H1 (cell line): ENCODE measurements around the gene HEATR5A. TPM values are rescaled to one million over a fixed set of nuclear protein-coding genes. Genes with fewer than 3 reads are reported as not detected.

Source experiments
- CTCF ChIA-PET: fragments of 300-600 bp; sonication (Branson Sonifier 250); formaldehyde crosslinking; loops from one replicate; lab custom pipeline; 2021; ENCODE audit not compliant: partially characterized antibody; lab: Charles Lee
- POLR2A ChIA-PET: fragments of 300-600 bp; sonication (Branson Sonifier 250); formaldehyde crosslinking; loops from one replicate; lab custom pipeline; 2021; ENCODE audit warnings: inconsistent platforms; ENCODE audit not compliant: partially characterized antibody; lab: Charles Lee
- DNase-seq, 2 experiments: peaks; one replicate each; pipeline versions ENCODE4 v3.0.0 to v3.0.0-alpha.2; 2010 to 2022; ENCODE audit warnings: low spot score in 2 of 2, low read depth in 1 of 2, mixed read lengths in 1 of 2
- FAIRE-seq: peaks from 2 replicates; lab custom pipeline; 2011; peaks lifted over from hg19 to GRCh38; lab: Jason Lieb, UNC
- H2AFZ ChIP-seq: 2 replicates; pipeline ENCODE4 v1.8.1; 2012; ENCODE audit warnings: low read length, inconsistent platforms
- H2AK5ac ChIP-seq: 2 replicates; pipeline ENCODE4 v1.6.1; 2013; ENCODE audit warnings: low read depth, low read length
- H2BK120ac ChIP-seq: replicated peaks from 2 replicates; pipeline ENCODE3; 2013; ENCODE audit warnings: low read depth, low read length, inconsistent platforms
- H2BK12ac ChIP-seq: 2 replicates; pipeline ENCODE4 v1.6.1; 2013; ENCODE audit warnings: low read depth, low read length
- H2BK15ac ChIP-seq: 2 replicates; pipeline ENCODE4 v1.6.1; 2013; ENCODE audit warnings: low read length
- H2BK20ac ChIP-seq: 2 replicates; pipeline ENCODE4 v1.6.1; 2013; ENCODE audit warnings: low read length
- H2BK5ac ChIP-seq: 2 replicates; pipeline ENCODE4 v1.6.1; 2013; ENCODE audit warnings: low read depth, low read length
- H3K14ac ChIP-seq: 2 replicates; pipeline ENCODE4 v1.6.1; 2013; ENCODE audit warnings: inconsistent platforms; ENCODE audit not compliant: insufficient read length
- H3K18ac ChIP-seq: 2 replicates; pipeline ENCODE4 v1.6.1; 2013; ENCODE audit warnings: low read length; ENCODE audit errors: extremely low read depth
- H3K23ac ChIP-seq: 2 replicates; pipeline ENCODE4 v1.6.1; 2013; ENCODE audit warnings: inconsistent platforms; ENCODE audit not compliant: insufficient read length
- H3K23me2 ChIP-seq: 2 replicates; pipeline ENCODE4 v1.6.1; 2013; ENCODE audit warnings: low read depth, low read length
- H3K27ac ChIP-seq: 2 replicates; pipeline ENCODE4 v1.6.1; 2011; ENCODE audit warnings: low read depth, low read length, inconsistent platforms
- H3K27me3 ChIP-seq, 4 experiments: replicated peaks in 1 of 4; 1 replicate in 1 of 4; 2 replicates in 3 of 4; pipeline versions ENCODE4 v1.6.1 to v1.8.1; 2011 to 2013; ENCODE audit warnings: low read length in 3 of 4, mild to moderate bottlenecking in 3 of 4, inconsistent platforms in 2 of 4, mixed read lengths in 2 of 4, moderate library complexity in 1 of 4; ENCODE audit not compliant: control insufficient read depth in 3 of 4, insufficient read depth in 3 of 4; ENCODE audit errors: extremely low read depth in 1 of 4
- H3K36me3 ChIP-seq, 4 experiments: 2 replicates each; pipeline versions ENCODE4 v1.6.1 to v1.8.1; 2011 to 2013; ENCODE audit warnings: mild to moderate bottlenecking in 4 of 4, low read length in 3 of 4, moderate library complexity in 2 of 4, control low read depth in 1 of 4, inconsistent platforms in 1 of 4; ENCODE audit not compliant: insufficient read depth in 4 of 4, control insufficient read depth in 2 of 4
- H3K4ac ChIP-seq: replicated peaks from 2 replicates; pipeline ENCODE3; 2013; ENCODE audit warnings: low read length, low read depth, mixed read lengths, inconsistent platforms; ENCODE audit not compliant: insufficient read length
- H3K4me1 ChIP-seq, 4 experiments: replicated peaks in 1 of 4; 1 replicate in 1 of 4; 2 replicates in 3 of 4; pipeline versions ENCODE4 v1.6.1 to v1.8.1; 2011 to 2013; ENCODE audit warnings: low read length in 3 of 4, inconsistent platforms in 2 of 4, mixed read lengths in 1 of 4; ENCODE audit not compliant: insufficient read depth in 4 of 4, control insufficient read depth in 3 of 4
- H3K4me2 ChIP-seq, 2 experiments: 2 replicates each; pipeline versions ENCODE4 v1.6.1 to v1.8.1; 2011 to 2013; ENCODE audit warnings: low read depth in 2 of 2, low read length in 2 of 2, control low read depth in 1 of 2, inconsistent platforms in 1 of 2, mild to moderate bottlenecking in 1 of 2; ENCODE audit not compliant: insufficient read depth in 1 of 2
- H3K4me3 ChIP-seq, 4 experiments: fragments of 200-600, 300-600 bp in 1 of 4; sonication (generic), shearing (Covaris generic), sonication (Bioruptor Twin) in 1 of 4; 2 replicates each; pipeline versions ENCODE4 v1.5.1 to v1.8.1; 2011 to 2016; ENCODE audit warnings: low read length in 4 of 4, low read depth in 3 of 4, control low read depth in 2 of 4, inconsistent platforms in 2 of 4, mild to moderate bottlenecking in 2 of 4, mixed read lengths in 1 of 4, moderate library complexity in 1 of 4; ENCODE audit not compliant: insufficient read depth in 2 of 4; ENCODE audit errors: extremely low read depth in 1 of 4
- H3K56ac ChIP-seq: replicated peaks from 2 replicates; pipeline ENCODE3; 2013; ENCODE audit warnings: low read depth, mild to moderate bottlenecking, mixed read lengths, low read length, inconsistent platforms; ENCODE audit not compliant: insufficient read length
- H3K79me1 ChIP-seq: 2 replicates; pipeline ENCODE4 v1.6.1; 2013; ENCODE audit warnings: low read depth, low read length, control low read depth
- H3K79me2 ChIP-seq, 2 experiments: 2 replicates each; pipeline versions ENCODE4 v1.6.1 to v1.8.1; 2012 to 2013; ENCODE audit warnings: low read length in 2 of 2, mild to moderate bottlenecking in 2 of 2, inconsistent platforms in 1 of 2; ENCODE audit not compliant: insufficient read depth in 2 of 2, control insufficient read depth in 1 of 2
- H3K9ac ChIP-seq, 4 experiments: replicated peaks in 1 of 4; 1 replicate in 1 of 4; 2 replicates in 3 of 4; pipeline versions ENCODE4 v1.6.1 to v1.8.1; 2011 to 2013; ENCODE audit warnings: low read depth in 3 of 4, low read length in 3 of 4, control low read depth in 2 of 4, mild to moderate bottlenecking in 2 of 4, moderate library complexity in 2 of 4, inconsistent platforms in 1 of 4; ENCODE audit errors: extremely low read depth in 1 of 4
- H3K9me3 ChIP-seq, 2 experiments: 2 replicates each; pipeline versions ENCODE4 v1.6.1 to v1.8.1; 2012 to 2013; ENCODE audit warnings: mild to moderate bottlenecking in 2 of 2, moderate library complexity in 2 of 2, control low read depth in 1 of 2, inconsistent platforms in 1 of 2, low read depth in 1 of 2, low read length in 1 of 2, mixed read lengths in 1 of 2; ENCODE audit not compliant: insufficient read depth in 2 of 2
- H4K20me1 ChIP-seq, 2 experiments: replicated peaks in 1 of 2; 2 replicates each; pipeline versions ENCODE3 to v1.8.1; 2011 to 2013; ENCODE audit warnings: inconsistent platforms in 2 of 2, low read length in 2 of 2, mild to moderate bottlenecking in 1 of 2; ENCODE audit not compliant: insufficient read depth in 2 of 2, control insufficient read depth in 1 of 2
- H4K5ac ChIP-seq: 2 replicates; pipeline ENCODE4 v1.6.1; 2013; ENCODE audit warnings: low read length, low read depth, mixed read lengths, inconsistent platforms; ENCODE audit not compliant: insufficient read length
- H4K8ac ChIP-seq: 2 replicates; pipeline ENCODE4 v1.8.0; 2013; ENCODE audit warnings: mild to moderate bottlenecking, moderate library complexity, low read length, inconsistent platforms; ENCODE audit not compliant: insufficient read depth; ENCODE audit errors: extremely low read depth
- H4K91ac ChIP-seq: replicated peaks from 2 replicates; pipeline ENCODE3; 2013; ENCODE audit warnings: low read length, mixed read lengths, inconsistent platforms; ENCODE audit not compliant: insufficient read length
- BRCA1 ChIP-seq: IDR thresholded peaks from 2 replicates; pipeline ENCODE4 v1.6.1; 2012; ENCODE audit warnings: low read depth, low read length, improper control_type of control experiment
- CBX5 ChIP-seq: fragments of 300-800, 300-1000 bp; sonication (generic); IDR thresholded peaks from 2 replicates; pipeline ENCODE4 v1.7.1; 2016; ENCODE audit warnings: antibody characterized with exemption, low read length, low read depth
- CREB1 ChIP-seq: IDR thresholded peaks from 2 replicates; pipeline ENCODE4 v1.6.1; 2012; ENCODE audit warnings: inconsistent platforms
- GTF2F1 ChIP-seq: IDR thresholded peaks from 2 replicates; pipeline ENCODE4 v1.6.1; 2012; ENCODE audit warnings: low read depth, low read length, improper control_type of control experiment, borderline replicate concordance
- HDAC2 ChIP-seq, 2 experiments: fragments of 300-600 bp in 1 of 2; sonication (generic) in 1 of 2; IDR thresholded peaks; 2 replicates each; pipeline ENCODE4 v1.6.1; 2011 to 2012; ENCODE audit warnings: low read depth in 2 of 2, low read length in 2 of 2, mild to moderate bottlenecking in 2 of 2, moderate library complexity in 2 of 2, borderline replicate concordance in 1 of 2, inconsistent platforms in 1 of 2
- HDAC6 ChIP-seq: IDR thresholded peaks from one replicate; pipeline ENCODE4 v1.7.1; 2012; ENCODE audit warnings: low read depth, mild to moderate bottlenecking, inconsistent platforms, low read length, moderate library complexity
- RBBP5 ChIP-seq: IDR thresholded peaks from 2 replicates; pipeline ENCODE4 v1.7.1; 2012; ENCODE audit warnings: low read depth, mild to moderate bottlenecking, inconsistent platforms, low read length, moderate library complexity, borderline replicate concordance
- RXRA ChIP-seq: IDR thresholded peaks from 2 replicates; pipeline ENCODE4 v1.6.1; 2011; ENCODE audit warnings: low read depth, mild to moderate bottlenecking, low read length, moderate library complexity; ENCODE audit not compliant: insufficient read depth
- TBP ChIP-seq: IDR thresholded peaks from 2 replicates; pipeline ENCODE4 v1.6.1; 2011; ENCODE audit warnings: low read depth, low read length, improper control_type of control experiment
- WGBS, 2 experiments: shearing (Covaris generic) in 1 of 2; methylation state at CpG; one replicate each; pipeline versions ENCODE4 v1.1.6 to v1.1.7; 2013 to 2015; ENCODE audit warnings: low lambda C conversion rate in 2 of 2, mixed read lengths in 2 of 2, inconsistent platforms in 1 of 2, low coverage in 1 of 2, missing lambda C conversion rate in 1 of 2; ENCODE audit not compliant: insufficient replicate concordance in 2 of 2, insufficient coverage in 1 of 2, insufficient read length in 1 of 2; ENCODE audit errors: extremely low coverage in 1 of 2, missing lambda C conversion rate in 1 of 2; 5-methylcytosine and 5-hydroxymethylcytosine counted together
- polyA plus RNA-seq, 7 experiments: library from polyadenylated mRNA; depleted of rRNA in 3 of 7; stranded (reverse) in 5 of 7; unstranded in 2 of 7; fragments of >200 nt in 5 of 7; fragments of 200-250 nt in 2 of 7; gene quantifications; 1 replicate in 5 of 7; 2 replicates in 1 of 7; 4 replicates in 1 of 7; pipeline versions ENCODE4 v1.2.1 to v1.2.3, GENCODE V29; 2011 to 2013; ENCODE audit warnings: missing spikeins in 2 of 7, mixed read lengths in 2 of 7
- total RNA-seq: library from RNA; stranded (reverse); fragmentation: NEBNext Ultra II Directional; extraction: Animal tissue kit (Norgen Biotek cat#: 25700); gene quantifications from 2 replicates; pipeline ENCODE4 v1.2.1, GENCODE V29; 2021
- TF ChIP-seq, protein P1 (sequence below): IDR thresholded peaks from 2 replicates; pipeline ENCODE4 v1.6.1; 2011; ENCODE audit warnings: low read depth, mild to moderate bottlenecking, low read length; ENCODE audit not compliant: insufficient read depth

Gene HEATR5A
- total and polyA plus RNA-seq, 2 of the 8 experiments (the other 6 are each of a cell fraction or from before 2014, with no cell fraction given) = 9.0 to 36.2 TPM

DNA sequence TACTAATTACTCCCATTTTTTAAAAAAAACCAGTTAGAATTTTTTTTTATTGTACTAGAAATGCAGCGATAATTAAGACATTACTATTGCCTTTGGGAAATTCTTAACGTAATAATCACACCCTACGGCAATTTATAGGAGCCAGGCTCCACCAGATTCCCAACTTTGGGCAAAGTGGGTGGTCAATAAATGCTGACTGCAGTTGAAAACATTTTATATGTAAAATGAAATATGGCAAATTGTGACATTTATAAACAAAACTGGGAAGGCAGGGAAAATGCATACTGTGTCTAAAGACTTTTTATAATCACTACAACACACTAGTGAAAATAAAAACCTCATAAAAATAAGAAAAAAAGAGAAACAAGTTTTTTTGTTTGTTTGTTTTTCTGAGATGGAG is 119.5 kb downstream of the HEATR5A start:
- Histone ChIP-seq H4K5ac (no peak overlapping the region), H3K9me3 (no peaks in the 10 kb centered on the region), H3K23me2 (no peaks in the 10 kb centered on the region), H3K4me3 (no peak overlapping the region), H2BK120ac (no peak overlapping the region), H3K79me1 (no peaks in the 10 kb centered on the region), H3K4ac (no peak overlapping the region), H3K56ac (no peak overlapping the region), H3K14ac (no peak overlapping the region), H2BK5ac (no peak overlapping the region), H2BK12ac (no peak overlapping the region), H2BK20ac (no peak overlapping the region), H3K27ac (no peak overlapping the region), H3K18ac (no peak overlapping the region), H2AFZ (no peak overlapping the region)
- FAIRE-seq (no peak), DNase-seq (no peak)
- POLR2A ChIA-PET = no interaction called here
- 91% methylated on average over 3 of the region's 3 CpGs; no CpG with 5 or more reads in 1 of the 2 experiments for WGBS, 2 experiments
- TF ChIP-seq HDAC2 (IDR thresholded peaks at IDR 0.05; ENCODE audit: borderline replicate concordance in 1 of 2, low read depth in 2 of 2, low read length in 2 of 2) (no peak), HDAC6 (no peak), BRCA1 (no peak), CBX5 (no peak), RXRA (no peak), CREB1 (no peak), GTF2F1 (no peak), RBBP5 (no peak), TBP (no peak)
- TF ChIP-seq, protein P1, sequence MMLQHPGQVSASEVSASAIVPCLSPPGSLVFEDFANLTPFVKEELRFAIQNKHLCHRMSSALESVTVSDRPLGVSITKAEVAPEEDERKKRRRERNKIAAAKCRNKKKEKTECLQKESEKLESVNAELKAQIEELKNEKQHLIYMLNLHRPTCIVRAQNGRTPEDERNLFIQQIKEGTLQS = no peak
- TF ChIP-seq, all 59 proteins: peak for 0
- H2AK5ac ChIP-seq = no peak overlapping the region
- H3K27me3 ChIP-seq = no peaks in the 10 kb centered on the region
- H3K9ac ChIP-seq = no peak overlapping the region
- H4K8ac ChIP-seq = no peak overlapping the region
- peaks cover 0 to 3% (median under 1%) of the 10 kb centered on the region in 4 experiments; a peak in 2 of 8 replicates for H3K36me3 ChIP-seq
- H4K20me1 ChIP-seq = no peaks in the 10 kb centered on the region
- no peaks in the 10 kb centered on the region for H3K79me2 ChIP-seq
- CTCF ChIA-PET = interaction anchor here (0.9 to 3.4 kb wide), 2 partner anchors 11 to 14 kb away, joined by 4 to 15 read pairs; no protein-coding TSS in a partner anchor
- H4K91ac ChIP-seq = no peak overlapping the region
- no peak overlapping the region for H3K23ac ChIP-seq
- H3K4me1 ChIP-seq = 0 out of 7 replicates have a peak, but pooled peaks cover 0 to 1% (median 0%) of the 10 kb centered on the region in 4 experiments
- H2BK15ac ChIP-seq = no peak overlapping the region
- no peak overlapping the region for H3K4me2 ChIP-seq
